ENCODE measurements around the gene PJA2.

The PJA2 gene

DNA sequence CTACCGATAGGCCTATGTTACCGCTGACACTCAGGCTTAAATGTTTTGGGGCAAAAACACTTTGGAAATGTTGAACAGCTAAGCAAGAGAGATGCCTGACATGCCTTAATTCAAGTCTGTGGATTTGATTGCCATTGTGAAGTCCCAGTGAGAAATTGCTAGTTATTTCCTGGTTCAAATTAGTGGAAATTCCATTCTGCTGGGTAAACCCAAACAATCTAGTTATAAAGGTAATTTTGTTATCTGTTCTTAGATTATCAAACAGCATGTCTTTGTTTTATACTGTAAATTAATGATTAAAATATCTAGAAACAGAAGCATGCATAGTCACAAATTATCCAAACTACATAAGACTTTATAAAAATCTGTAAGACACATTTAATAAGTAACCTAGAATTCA, 96.6 kb downstream of the PJA2 start:
- no peak overlapping the region for H3K4me3 ChIP-seq (replicated peaks; ENCODE audit: low read depth, low read length)
- TF ChIP-seq, protein P1, sequence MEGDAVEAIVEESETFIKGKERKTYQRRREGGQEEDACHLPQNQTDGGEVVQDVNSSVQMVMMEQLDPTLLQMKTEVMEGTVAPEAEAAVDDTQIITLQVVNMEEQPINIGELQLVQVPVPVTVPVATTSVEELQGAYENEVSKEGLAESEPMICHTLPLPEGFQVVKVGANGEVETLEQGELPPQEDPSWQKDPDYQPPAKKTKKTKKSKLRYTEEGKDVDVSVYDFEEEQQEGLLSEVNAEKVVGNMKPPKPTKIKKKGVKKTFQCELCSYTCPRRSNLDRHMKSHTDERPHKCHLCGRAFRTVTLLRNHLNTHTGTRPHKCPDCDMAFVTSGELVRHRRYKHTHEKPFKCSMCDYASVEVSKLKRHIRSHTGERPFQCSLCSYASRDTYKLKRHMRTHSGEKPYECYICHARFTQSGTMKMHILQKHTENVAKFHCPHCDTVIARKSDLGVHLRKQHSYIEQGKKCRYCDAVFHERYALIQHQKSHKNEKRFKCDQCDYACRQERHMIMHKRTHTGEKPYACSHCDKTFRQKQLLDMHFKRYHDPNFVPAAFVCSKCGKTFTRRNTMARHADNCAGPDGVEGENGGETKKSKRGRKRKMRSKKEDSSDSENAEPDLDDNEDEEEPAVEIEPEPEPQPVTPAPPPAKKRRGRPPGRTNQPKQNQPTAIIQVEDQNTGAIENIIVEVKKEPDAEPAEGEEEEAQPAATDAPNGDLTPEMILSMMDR (IDR thresholded peaks at IDR 0.05; ENCODE audit: low read length, missing control alignments), result no peak
- DNase-seq (ENCODE audit: low read depth), result no peak

DNA sequence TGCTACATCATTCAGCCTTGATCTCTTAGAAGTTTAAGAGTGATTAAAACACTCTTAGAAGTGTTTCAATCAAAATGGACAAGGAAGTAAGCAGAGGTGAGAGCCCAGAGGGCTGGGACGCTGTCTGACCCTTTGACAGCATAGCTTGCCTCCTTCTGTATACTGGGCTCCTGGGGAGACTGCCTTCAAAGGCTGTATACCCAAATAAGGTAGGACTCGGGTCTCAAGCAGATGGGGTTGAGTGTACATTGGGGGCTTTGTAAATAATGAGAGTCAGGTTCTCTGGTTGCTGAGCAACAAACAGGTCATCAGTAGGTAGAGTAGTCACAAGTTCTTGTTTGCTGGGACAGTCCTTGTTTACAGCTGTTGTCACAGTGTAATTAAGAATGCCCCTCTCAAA, 97.1 kb downstream of the PJA2 start:
- TF ChIP-seq, protein P1 (IDR thresholded peaks at IDR 0.05; ENCODE audit: low read length, missing control alignments), result no peak
- DNase-seq (ENCODE audit: low read depth), result no peak
- no peak overlapping the region for H3K4me3 ChIP-seq (replicated peaks; ENCODE audit: low read depth, low read length)

DNA sequence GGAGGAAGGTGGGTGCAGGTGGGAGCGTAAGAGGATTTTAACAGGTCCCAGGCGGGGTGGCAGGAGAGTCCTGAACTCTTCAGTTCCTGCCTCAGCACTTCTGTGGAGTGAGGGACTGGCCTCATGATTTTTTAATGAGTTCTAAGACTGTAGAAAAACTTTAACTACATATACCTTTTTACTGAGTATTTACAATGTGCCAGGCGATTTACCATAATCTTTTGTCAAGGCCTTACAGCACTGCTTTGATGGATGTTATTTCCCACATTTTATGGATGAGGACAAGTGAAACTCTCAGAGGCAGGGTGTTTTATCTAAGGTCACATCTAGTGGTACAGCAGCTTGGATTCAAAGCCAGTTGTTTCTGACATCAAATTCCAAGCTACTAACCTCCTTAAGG, 99.5 kb downstream of the PJA2 start:
- TF ChIP-seq, protein P1 (IDR thresholded peaks at IDR 0.05; ENCODE audit: low read length, missing control alignments), result no peak

GRCh38 chr5:109309326-109310063, 100.3 kb downstream of the PJA2 start:
- TF ChIP-seq, protein P1 (IDR thresholded peaks at IDR 0.05; ENCODE audit: low read length, missing control alignments), result no peak
- DNase-seq (ENCODE audit: low read depth), result no peak
- no peak overlapping the region for H3K4me3 ChIP-seq (replicated peaks; ENCODE audit: low read depth, low read length)

More for the DNA sequence above, 99.5 kb downstream of the PJA2 start:
- DNase-seq (ENCODE audit: low read depth), result no peak
- no peak overlapping the region for H3K4me3 ChIP-seq (replicated peaks; ENCODE audit: low read depth, low read length)

DNA sequence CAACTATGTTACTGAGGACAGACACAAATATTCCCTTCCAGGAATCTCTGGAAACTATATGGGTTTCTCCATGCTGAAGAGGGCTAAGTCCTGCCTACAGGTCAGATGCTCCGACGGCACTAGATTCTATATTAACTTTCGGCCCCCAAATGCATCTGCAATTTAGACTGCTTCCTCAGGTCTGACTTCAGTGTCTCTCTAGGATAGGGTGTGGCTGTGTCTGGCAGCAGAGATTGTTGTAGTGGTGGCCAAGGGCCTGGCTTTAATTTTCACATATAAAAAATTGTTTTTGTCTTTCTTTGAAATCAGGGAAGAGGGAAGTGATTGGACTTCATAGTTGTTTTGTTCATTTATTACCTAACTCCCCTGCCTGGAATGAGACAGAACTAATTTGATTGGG, 101.8 kb downstream of the PJA2 start:
- H3K4me3 ChIP-seq (replicated peaks; ENCODE audit: low read depth, low read length), result no peak overlapping the region
- no peak for DNase-seq (ENCODE audit: low read depth)
- TF ChIP-seq, protein P1 (IDR thresholded peaks at IDR 0.05; ENCODE audit: low read length, missing control alignments), result no peak

DNA sequence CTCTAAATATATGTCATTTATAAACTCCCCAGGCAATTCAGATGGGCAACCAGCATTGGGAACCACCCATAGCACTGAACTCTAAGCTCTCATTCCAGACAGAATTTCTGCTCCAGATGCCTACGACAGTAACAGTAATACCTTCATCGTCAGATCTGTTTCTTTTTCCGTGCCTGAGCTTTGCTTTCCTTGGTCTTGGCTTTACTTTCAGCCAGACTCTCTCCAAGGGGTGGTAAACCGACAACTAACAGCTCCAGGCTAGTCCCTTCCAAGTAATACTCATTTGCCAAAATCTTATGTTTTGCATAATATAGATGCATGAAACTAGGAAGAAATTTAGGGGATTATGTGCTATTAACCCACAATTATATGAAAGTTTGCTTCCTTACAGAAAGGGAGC, 102.3 kb downstream of the PJA2 start:
- H3K4me3 ChIP-seq (replicated peaks; ENCODE audit: low read depth, low read length), result no peak overlapping the region
- no peak for DNase-seq (ENCODE audit: low read depth)
- TF ChIP-seq, protein P1 (IDR thresholded peaks at IDR 0.05; ENCODE audit: low read length, missing control alignments), result no peak

DNA sequence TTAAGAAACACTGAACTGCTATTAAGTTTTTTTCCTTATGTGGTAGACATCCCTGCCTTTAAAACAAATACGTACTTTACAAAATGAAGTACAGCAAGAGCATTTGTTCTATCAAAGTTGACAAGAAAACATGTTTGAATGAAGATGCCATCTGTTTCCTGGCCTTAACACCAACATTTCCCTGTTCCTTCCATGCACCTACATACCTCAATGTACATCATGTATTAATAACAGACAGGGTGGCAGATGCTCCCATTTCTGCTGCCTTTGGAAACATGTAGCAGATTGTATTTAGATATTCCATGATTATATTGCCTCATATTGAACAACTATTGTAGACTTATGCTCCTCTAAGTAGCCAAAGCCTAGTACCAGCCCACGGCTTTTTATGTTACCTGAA, 104.4 kb downstream of the PJA2 start:
- TF ChIP-seq, protein P1 (IDR thresholded peaks at IDR 0.05; ENCODE audit: low read length, missing control alignments), result no peak
- DNase-seq (ENCODE audit: low read depth), result no peak

More for the DNA sequence above, 104.4 kb downstream of the PJA2 start:
- H3K4me3 ChIP-seq (replicated peaks; ENCODE audit: low read depth, low read length), result no peak overlapping the region
